ENCODE measurements around the gene ONECUT1. TPM values are rescaled to one million over a fixed set of nuclear protein-coding genes. Genes with fewer than 3 reads are reported as not detected.

Gene ONECUT1
- total and polyA plus RNA-seq, 10 of the 15 experiments (the other 5 are each of a cell fraction or from before 2014, with no cell fraction given) = 0.28 TPM; not detected in 9

DNA sequence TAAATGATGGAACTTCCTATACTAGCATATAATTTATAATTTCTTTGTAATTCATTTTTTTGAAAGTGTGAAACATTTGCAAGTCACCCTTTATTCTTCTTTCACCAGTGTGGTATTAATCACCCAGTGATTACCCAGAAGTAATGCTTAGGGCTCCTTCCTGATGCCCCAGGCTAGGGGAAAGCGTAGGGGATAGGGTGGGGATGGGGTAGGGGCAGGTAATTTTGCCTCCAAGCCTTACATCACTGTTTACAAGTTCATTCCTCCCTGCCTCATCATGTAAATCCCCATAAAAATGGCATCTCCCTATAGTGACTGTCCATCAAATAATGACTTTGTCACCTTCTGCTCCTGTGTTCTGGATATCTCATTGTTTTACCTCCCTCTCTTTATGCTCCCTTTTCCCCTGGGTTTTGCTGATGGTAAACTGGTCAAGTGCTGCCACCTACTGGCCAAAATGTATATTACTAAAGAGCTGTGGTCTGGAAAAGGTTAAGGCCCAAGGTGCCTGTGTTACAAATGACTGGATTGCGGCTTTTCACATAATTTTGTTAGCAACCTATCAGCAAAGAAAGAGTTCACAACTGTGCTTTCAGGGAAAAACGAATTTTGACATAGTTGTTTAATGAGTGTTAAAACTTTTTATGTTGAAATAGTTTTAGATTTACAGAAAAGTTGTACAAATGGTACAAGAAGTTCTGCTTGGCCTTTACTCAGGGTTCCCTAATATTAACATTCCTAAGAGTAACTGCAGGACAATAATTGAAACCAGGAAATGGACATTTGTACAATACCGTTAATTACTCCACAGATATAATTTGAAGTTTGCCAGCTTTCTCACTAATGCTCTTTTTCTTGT, 54.7 kb downstream of the ONECUT1 start (continued):
- TF ChIP-seq MEF2A (IDR thresholded peaks at IDR 0.05; ENCODE audit: insufficient read depth, low read depth, low read length) = no peak
- no peak for TF ChIP-seq ZNF384 (IDR thresholded peaks at IDR 0.05; ENCODE audit: borderline replicate concordance, low read depth, low read length)
- TF ChIP-seq, protein P1, sequence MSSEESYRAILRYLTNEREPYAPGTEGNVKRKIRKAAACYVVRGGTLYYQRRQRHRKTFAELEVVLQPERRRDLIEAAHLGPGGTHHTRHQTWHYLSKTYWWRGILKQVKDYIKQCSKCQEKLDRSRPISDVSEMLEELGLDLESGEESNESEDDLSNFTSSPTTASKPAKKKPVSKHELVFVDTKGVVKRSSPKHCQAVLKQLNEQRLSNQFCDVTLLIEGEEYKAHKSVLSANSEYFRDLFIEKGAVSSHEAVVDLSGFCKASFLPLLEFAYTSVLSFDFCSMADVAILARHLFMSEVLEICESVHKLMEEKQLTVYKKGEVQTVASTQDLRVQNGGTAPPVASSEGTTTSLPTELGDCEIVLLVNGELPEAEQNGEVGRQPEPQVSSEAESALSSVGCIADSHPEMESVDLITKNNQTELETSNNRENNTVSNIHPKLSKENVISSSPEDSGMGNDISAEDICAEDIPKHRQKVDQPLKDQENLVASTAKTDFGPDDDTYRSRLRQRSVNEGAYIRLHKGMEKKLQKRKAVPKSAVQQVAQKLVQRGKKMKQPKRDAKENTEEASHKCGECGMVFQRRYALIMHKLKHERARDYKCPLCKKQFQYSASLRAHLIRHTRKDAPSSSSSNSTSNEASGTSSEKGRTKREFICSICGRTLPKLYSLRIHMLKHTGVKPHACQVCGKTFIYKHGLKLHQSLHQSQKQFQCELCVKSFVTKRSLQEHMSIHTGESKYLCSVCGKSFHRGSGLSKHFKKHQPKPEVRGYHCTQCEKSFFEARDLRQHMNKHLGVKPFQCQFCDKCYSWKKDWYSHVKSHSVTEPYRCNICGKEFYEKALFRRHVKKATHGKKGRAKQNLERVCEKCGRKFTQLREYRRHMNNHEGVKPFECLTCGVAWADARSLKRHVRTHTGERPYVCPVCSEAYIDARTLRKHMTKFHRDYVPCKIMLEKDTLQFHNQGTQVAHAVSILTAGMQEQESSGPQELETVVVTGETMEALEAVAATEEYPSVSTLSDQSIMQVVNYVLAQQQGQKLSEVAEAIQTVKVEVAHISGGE (CRISPR knock-in tag; IDR thresholded peaks at IDR 0.05) = no peak
- no peak for TF ChIP-seq SREBF2 (IDR thresholded peaks at IDR 0.05; ENCODE audit: low read length)
- TF ChIP-seq, protein P2, sequence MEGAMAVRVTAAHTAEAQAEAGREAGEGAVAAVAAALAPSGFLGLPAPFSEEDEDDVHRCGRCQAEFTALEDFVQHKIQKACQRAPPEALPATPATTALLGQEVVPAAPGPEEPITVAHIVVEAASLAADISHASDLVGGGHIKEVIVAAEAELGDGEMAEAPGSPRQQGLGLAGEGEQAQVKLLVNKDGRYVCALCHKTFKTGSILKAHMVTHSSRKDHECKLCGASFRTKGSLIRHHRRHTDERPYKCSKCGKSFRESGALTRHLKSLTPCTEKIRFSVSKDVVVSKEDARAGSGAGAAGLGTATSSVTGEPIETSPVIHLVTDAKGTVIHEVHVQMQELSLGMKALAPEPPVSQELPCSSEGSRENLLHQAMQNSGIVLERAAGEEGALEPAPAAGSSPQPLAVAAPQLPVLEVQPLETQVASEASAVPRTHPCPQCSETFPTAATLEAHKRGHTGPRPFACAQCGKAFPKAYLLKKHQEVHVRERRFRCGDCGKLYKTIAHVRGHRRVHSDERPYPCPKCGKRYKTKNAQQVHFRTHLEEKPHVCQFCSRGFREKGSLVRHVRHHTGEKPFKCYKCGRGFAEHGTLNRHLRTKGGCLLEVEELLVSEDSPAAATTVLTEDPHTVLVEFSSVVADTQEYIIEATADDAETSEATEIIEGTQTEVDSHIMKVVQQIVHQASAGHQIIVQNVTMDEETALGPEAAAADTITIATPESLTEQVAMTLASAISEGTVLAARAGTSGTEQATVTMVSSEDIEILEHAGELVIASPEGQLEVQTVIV (IDR thresholded peaks at IDR 0.05; ENCODE audit: borderline replicate concordance, partially characterized antibody) = no peak
- TF ChIP-seq, protein P3, sequence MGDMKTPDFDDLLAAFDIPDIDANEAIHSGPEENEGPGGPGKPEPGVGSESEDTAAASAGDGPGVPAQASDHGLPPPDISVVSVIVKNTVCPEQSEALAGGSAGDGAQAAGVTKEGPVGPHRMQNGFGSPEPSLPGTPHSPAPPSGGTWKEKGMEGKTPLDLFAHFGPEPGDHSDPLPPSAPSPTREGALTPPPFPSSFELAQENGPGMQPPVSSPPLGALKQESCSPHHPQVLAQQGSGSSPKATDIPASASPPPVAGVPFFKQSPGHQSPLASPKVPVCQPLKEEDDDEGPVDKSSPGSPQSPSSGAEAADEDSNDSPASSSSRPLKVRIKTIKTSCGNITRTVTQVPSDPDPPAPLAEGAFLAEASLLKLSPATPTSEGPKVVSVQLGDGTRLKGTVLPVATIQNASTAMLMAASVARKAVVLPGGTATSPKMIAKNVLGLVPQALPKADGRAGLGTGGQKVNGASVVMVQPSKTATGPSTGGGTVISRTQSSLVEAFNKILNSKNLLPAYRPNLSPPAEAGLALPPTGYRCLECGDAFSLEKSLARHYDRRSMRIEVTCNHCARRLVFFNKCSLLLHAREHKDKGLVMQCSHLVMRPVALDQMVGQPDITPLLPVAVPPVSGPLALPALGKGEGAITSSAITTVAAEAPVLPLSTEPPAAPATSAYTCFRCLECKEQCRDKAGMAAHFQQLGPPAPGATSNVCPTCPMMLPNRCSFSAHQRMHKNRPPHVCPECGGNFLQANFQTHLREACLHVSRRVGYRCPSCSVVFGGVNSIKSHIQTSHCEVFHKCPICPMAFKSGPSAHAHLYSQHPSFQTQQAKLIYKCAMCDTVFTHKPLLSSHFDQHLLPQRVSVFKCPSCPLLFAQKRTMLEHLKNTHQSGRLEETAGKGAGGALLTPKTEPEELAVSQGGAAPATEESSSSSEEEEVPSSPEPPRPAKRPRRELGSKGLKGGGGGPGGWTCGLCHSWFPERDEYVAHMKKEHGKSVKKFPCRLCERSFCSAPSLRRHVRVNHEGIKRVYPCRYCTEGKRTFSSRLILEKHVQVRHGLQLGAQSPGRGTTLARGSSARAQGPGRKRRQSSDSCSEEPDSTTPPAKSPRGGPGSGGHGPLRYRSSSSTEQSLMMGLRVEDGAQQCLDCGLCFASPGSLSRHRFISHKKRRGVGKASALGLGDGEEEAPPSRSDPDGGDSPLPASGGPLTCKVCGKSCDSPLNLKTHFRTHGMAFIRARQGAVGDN (IDR thresholded peaks at IDR 0.05) = no peak
- TF ChIP-seq, protein P4, sequence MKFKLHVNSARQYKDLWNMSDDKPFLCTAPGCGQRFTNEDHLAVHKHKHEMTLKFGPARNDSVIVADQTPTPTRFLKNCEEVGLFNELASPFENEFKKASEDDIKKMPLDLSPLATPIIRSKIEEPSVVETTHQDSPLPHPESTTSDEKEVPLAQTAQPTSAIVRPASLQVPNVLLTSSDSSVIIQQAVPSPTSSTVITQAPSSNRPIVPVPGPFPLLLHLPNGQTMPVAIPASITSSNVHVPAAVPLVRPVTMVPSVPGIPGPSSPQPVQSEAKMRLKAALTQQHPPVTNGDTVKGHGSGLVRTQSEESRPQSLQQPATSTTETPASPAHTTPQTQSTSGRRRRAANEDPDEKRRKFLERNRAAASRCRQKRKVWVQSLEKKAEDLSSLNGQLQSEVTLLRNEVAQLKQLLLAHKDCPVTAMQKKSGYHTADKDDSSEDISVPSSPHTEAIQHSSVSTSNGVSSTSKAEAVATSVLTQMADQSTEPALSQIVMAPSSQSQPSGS (IDR thresholded peaks at IDR 0.05; ENCODE audit: low read length) = no peak
- TF ChIP-seq NFYA (IDR thresholded peaks at IDR 0.05; ENCODE audit: borderline replicate concordance, low read depth, low read length) = no peak
- TF ChIP-seq, protein P5, sequence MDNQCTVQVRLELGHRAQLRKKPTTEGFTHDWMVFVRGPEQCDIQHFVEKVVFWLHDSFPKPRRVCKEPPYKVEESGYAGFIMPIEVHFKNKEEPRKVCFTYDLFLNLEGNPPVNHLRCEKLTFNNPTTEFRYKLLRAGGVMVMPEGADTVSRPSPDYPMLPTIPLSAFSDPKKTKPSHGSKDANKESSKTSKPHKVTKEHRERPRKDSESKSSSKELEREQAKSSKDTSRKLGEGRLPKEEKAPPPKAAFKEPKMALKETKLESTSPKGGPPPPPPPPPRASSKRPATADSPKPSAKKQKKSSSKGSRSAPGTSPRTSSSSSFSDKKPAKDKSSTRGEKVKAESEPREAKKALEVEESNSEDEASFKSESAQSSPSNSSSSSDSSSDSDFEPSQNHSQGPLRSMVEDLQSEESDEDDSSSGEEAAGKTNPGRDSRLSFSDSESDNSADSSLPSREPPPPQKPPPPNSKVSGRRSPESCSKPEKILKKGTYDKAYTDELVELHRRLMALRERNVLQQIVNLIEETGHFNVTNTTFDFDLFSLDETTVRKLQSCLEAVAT (IDR thresholded peaks at IDR 0.05) = no peak
- no peak for TF ChIP-seq PAX5 (IDR thresholded peaks at IDR 0.05; ENCODE audit: borderline replicate concordance, low read depth, low read length)
- TF ChIP-seq NFXL1 (IDR thresholded peaks at IDR 0.05; ENCODE audit: borderline replicate concordance) = no peak
- TF ChIP-seq NFYB (IDR thresholded peaks at IDR 0.05; ENCODE audit: insufficient read depth, low read depth, low read length) = no peak
- no peak for TF ChIP-seq ZNF274 (IDR thresholded peaks at IDR 0.05; ENCODE audit: insufficient read depth, insufficient read length)
- TF ChIP-seq HDGF (IDR thresholded peaks at IDR 0.05) = no peak
- TF ChIP-seq BHLHE40 (IDR thresholded peaks at IDR 0.05; ENCODE audit: borderline replicate concordance in 1 of 2, low read depth in 2 of 2, low read length in 1 of 2) = no peak
